Activated CD8-positive, alpha-beta T cell treated with anti-CD3 and anti-CD28 coated beads for 36 hours (primary cell): Measurements from ENCODE around the gene CEP192. TPM values are rescaled to one million over a fixed set of nuclear protein-coding genes. Genes with fewer than 3 reads are reported as not detected.

Source experiments
- ATAC-seq: fragments of 200-7000 bp; cut with Tn5 transposase; one replicate; pipeline ENCODE4 v1.10.0; 2021; ENCODE audit warnings: mild to moderate bottlenecking, moderate library complexity
- CTCF ChIA-PET: fragments of 350-600 bp; sonication (Branson Sonifier 250); formaldehyde crosslinking; loops from one replicate; lab custom pipeline; 2021; ENCODE audit warnings: antibody characterized with exemption; lab: Charles Lee
- POLR2A ChIA-PET: fragments of 350-600 bp; sonication (Branson Sonifier 250); formaldehyde crosslinking; loops from one replicate; lab custom pipeline; 2021; ENCODE audit warnings: antibody characterized with exemption; lab: Charles Lee
- DNase-seq: peaks from one replicate; pipeline ENCODE4 v3.0.0-alpha.2; 2020
- H3K27ac Mint-ChIP-seq: one replicate; pipeline ENCODE4 v1.8.0; 2021; ENCODE audit warnings: mild to moderate bottlenecking, mixed read lengths
- H3K27me3 Mint-ChIP-seq: one replicate; pipeline ENCODE4 v1.8.0; 2021; ENCODE audit warnings: mixed read lengths
- H3K36me3 Mint-ChIP-seq: one replicate; pipeline ENCODE4 v1.8.0; 2021; ENCODE audit warnings: low read depth, mixed read lengths
- H3K4me1 Mint-ChIP-seq: one replicate; pipeline ENCODE4 v1.8.0; 2021; ENCODE audit warnings: low read depth, mixed read lengths
- H3K4me3 Mint-ChIP-seq: one replicate; pipeline ENCODE4 v1.8.0; 2021; ENCODE audit warnings: mild to moderate bottlenecking, moderate library complexity, mixed read lengths
- H3K9me3 Mint-ChIP-seq: one replicate; pipeline ENCODE4 v1.8.0; 2021; ENCODE audit warnings: mixed read lengths
- intact Hi-C: fragments of 100-400 bp; cut with micrococcal nuclease; formaldehyde crosslinking; loops from one replicate; pipeline ENCODE4 v1.10.0; 2022
- total RNA-seq, 2 experiments: library from RNA; stranded (reverse); gene quantifications; one replicate each; pipeline ENCODE4 v1.2.3, GENCODE V29; 2021
- TF ChIP-seq, protein P1 (sequence below): fragments of 200-600 bp; IDR thresholded peaks from one replicate; pipeline ENCODE4 v1.8.0; 2022; ENCODE audit warnings: antibody characterized with exemption, mild to moderate bottlenecking

Gene CEP192
- total RNA-seq, 2 experiments from 2014 or later = 39.5 to 42.9 TPM

- H3K36me3 Mint-ChIP-seq = peaks cover 77% of the 10 kb centered on the region
- no peaks in the 10 kb centered on the region for H3K9me3 Mint-ChIP-seq
- H3K27ac Mint-ChIP-seq = no peak overlapping the region
- DNase-seq (no peak), ATAC-seq (no peak)
- no peak overlapping the region for H3K4me3 Mint-ChIP-seq
- H3K4me1 Mint-ChIP-seq = no peaks in the 10 kb centered on the region
- H3K27me3 Mint-ChIP-seq = no peaks in the 10 kb centered on the region
- CTCF ChIA-PET = interaction anchor here (1.0 kb wide), 1 partner anchor 14 kb away, joined by 3 read pairs; no protein-coding TSS in a partner anchor
- intact Hi-C loops = no loop called here
- POLR2A ChIA-PET = interaction anchor here (0.6 kb wide), 1 partner anchor 9 kb away, joined by 3 read pairs; no protein-coding TSS in a partner anchor
- TF ChIP-seq, protein P1, sequence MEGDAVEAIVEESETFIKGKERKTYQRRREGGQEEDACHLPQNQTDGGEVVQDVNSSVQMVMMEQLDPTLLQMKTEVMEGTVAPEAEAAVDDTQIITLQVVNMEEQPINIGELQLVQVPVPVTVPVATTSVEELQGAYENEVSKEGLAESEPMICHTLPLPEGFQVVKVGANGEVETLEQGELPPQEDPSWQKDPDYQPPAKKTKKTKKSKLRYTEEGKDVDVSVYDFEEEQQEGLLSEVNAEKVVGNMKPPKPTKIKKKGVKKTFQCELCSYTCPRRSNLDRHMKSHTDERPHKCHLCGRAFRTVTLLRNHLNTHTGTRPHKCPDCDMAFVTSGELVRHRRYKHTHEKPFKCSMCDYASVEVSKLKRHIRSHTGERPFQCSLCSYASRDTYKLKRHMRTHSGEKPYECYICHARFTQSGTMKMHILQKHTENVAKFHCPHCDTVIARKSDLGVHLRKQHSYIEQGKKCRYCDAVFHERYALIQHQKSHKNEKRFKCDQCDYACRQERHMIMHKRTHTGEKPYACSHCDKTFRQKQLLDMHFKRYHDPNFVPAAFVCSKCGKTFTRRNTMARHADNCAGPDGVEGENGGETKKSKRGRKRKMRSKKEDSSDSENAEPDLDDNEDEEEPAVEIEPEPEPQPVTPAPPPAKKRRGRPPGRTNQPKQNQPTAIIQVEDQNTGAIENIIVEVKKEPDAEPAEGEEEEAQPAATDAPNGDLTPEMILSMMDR = peak; percentile 17
Observed at GRCh38 chr18:13103366-13103765, 112.2 kb downstream of the CEP192 start.

GRCh38 chr18:13105059-13105458, 113.9 kb downstream of the CEP192 start:
- CTCF ChIA-PET = interaction anchor here (1.1 to 1.8 kb wide), 4 partner anchors 9 to 55 kb away, joined by 3 to 4 read pairs (median 4); no protein-coding TSS in a partner anchor
- H3K9me3 Mint-ChIP-seq = no peaks in the 10 kb centered on the region
- TF ChIP-seq, protein P1 = no peak
- POLR2A ChIA-PET = interaction anchor here (1.0 kb wide), 1 partner anchor 51 kb away, joined by 3 read pairs; no protein-coding TSS in a partner anchor
- ATAC-seq (no peak), DNase-seq (no peak)
- H3K4me1 Mint-ChIP-seq = no peaks in the 10 kb centered on the region
- no peak overlapping the region for H3K27ac Mint-ChIP-seq
- no peak overlapping the region for H3K4me3 Mint-ChIP-seq
- peaks cover 86% of the 10 kb centered on the region for H3K36me3 Mint-ChIP-seq
- intact Hi-C loops = no loop called here
- no peaks in the 10 kb centered on the region for H3K27me3 Mint-ChIP-seq

- Mint-ChIP-seq H3K27ac (no peak overlapping the region), H3K36me3 (peaks cover 78% of the 10 kb centered on the region), H3K9me3 (no peaks in the 10 kb centered on the region), H3K4me1 (no peaks in the 10 kb centered on the region), H3K27me3 (no peaks in the 10 kb centered on the region), H3K4me3 (no peak overlapping the region)
- ChIA-PET CTCF (interaction anchor here (1.9 kb wide), 1 partner anchor 52 kb away, joined by 4 read pairs; no protein-coding TSS in a partner anchor), POLR2A (interaction anchor here (1.0 kb wide), 1 partner anchor 225 kb away, joined by 3 read pairs; no protein-coding TSS in a partner anchor)
- DNase-seq = no peak
- no peak for ATAC-seq
- intact Hi-C loops = no loop called here
- TF ChIP-seq, protein P1 = no peak
Observed at GRCh38 chr18:13107074-13107473, 115.9 kb downstream of the CEP192 start.

DNA sequence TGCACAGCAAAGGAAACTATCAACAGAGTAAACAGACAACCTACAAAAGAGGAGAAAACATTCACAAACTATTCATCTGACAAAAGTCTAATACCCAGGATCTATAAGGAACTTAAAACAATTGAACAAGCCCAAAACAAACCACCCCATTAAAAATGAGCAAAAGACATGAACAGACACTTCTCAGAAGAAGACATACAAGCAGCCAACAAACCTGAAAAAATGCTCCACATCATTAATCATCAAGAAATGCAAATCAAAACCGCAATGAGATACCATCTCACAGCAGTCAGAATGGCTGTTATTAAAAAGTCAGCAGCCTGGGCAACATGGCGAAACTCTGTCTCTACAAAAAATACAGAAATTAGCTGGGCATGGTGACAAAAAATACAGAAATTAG, 117.2 kb downstream of the CEP192 start:
- ATAC-seq = no peak
- Mint-ChIP-seq H3K4me3 (no peak overlapping the region), H3K9me3 (no peaks in the 10 kb centered on the region), H3K27me3 (no peaks in the 10 kb centered on the region), H3K4me1 (no peaks in the 10 kb centered on the region), H3K27ac (peak overlapping the region; percentile 3), H3K36me3 (peaks cover 66% of the 10 kb centered on the region)
- DNase-seq = no peak
- intact Hi-C loops = no loop called here
- ChIA-PET CTCF (interaction anchor here (2.2 kb wide), 1 partner anchor 51 kb away, joined by 11 read pairs; no protein-coding TSS in a partner anchor), POLR2A (interaction anchor here (0.8 kb wide), 1 partner anchor 71 kb away, joined by 3 read pairs; no protein-coding TSS in a partner anchor)
- TF ChIP-seq, protein P1 = no peak

DNA sequence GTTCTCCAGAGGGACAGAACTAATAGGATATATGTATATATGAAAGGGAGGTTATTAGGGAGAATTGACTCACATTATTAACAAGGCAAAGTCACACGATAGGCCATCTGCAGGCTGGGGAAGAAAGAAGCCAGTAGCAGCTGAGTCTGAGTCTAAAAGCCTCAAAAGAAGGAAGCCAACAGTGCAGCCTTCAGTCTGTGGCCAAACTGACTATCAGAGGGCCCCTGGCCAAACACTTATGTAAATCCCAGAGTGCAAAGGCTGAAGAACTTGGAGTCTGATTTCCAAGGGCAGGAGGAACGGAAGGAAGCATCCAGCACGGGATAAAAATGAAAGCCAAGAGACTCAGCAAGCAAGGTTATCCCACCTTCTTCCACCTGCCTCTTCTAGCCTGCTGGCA, 119.4 kb downstream of the CEP192 start:
- Mint-ChIP-seq H3K36me3 (peaks cover 56% of the 10 kb centered on the region), H3K4me1 (no peaks in the 10 kb centered on the region), H3K27me3 (no peaks in the 10 kb centered on the region), H3K9me3 (no peaks in the 10 kb centered on the region), H3K27ac (no peak overlapping the region), H3K4me3 (no peak overlapping the region)
- TF ChIP-seq, protein P1 = no peak
- ChIA-PET CTCF (interaction anchor here (2.2 kb wide), 1 partner anchor 49 kb away, joined by 11 read pairs; no protein-coding TSS in a partner anchor), POLR2A (no interaction called here)
- intact Hi-C loops = no loop called here
- DNase-seq = no peak
- ATAC-seq = no peak
